ENCODE measurements around the gene CEP112.

DNA sequence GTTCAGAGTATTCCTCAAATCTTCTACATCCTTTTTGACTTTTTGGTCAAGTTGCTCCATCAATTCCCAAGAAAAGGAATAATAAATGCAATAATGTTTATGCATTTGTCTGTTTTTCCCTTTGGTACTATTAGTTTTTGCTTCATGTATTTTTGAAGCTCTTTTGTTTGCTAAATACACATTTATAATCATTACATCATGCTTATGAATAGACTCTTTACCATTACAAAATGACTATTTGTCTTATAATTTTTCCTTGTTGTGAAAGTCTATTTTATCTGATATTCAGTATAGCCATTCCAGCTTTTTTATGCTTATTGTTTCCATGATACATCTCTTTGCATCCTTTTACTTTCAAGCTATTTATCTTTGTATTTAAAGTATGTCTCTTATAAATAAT is 41.2 kb downstream of the CEP112 start:
- TF ChIP-seq, protein P1, sequence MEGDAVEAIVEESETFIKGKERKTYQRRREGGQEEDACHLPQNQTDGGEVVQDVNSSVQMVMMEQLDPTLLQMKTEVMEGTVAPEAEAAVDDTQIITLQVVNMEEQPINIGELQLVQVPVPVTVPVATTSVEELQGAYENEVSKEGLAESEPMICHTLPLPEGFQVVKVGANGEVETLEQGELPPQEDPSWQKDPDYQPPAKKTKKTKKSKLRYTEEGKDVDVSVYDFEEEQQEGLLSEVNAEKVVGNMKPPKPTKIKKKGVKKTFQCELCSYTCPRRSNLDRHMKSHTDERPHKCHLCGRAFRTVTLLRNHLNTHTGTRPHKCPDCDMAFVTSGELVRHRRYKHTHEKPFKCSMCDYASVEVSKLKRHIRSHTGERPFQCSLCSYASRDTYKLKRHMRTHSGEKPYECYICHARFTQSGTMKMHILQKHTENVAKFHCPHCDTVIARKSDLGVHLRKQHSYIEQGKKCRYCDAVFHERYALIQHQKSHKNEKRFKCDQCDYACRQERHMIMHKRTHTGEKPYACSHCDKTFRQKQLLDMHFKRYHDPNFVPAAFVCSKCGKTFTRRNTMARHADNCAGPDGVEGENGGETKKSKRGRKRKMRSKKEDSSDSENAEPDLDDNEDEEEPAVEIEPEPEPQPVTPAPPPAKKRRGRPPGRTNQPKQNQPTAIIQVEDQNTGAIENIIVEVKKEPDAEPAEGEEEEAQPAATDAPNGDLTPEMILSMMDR (optimal IDR thresholded peaks at IDR 0.05 in 1 of 3, IDR thresholded peaks at IDR 0.05 in 1 of 3, conservative IDR thresholded peaks at IDR 0.05 in 1 of 3; ENCODE audit: extremely low read depth in 1 of 3, insufficient read depth in 2 of 3, low read length in 3 of 3) = no peak
- TF ChIP-seq EZH2 (IDR thresholded peaks at IDR 0.05; ENCODE audit: low read length) = no peak

Data from keratinocyte (primary cell).